SIG-M5 (cell line): Measurements from ENCODE around the gene WDFY1.
A peak's percentile ranks its signal among the peaks of the same experiment; 100 is the strongest.

Experiments
- DNase-seq: peaks from one replicate; lab custom pipeline; 2025; lab: John Stamatoyannopoulos, UW

Gene WDFY1

GRCh38 chr2:223944703-223945531 lies at the start of gene WDFY1:
TSS of gene WDFY1 (minus strand) at chr2:223945335. CDS start at chr2:223945284, 51 bp downstream.
- DNase-seq = peak; percentile 27

GRCh38 chr2:223994562-223995162 lies 49.5 kb upstream of the WDFY1 start:
- no peak for DNase-seq

GRCh38 chr2:223993634-223994232 lies 48.6 kb upstream of the WDFY1 start:
- DNase-seq = no peak

GRCh38 chr2:223991611-223992010 lies 46.5 kb upstream of the WDFY1 start:
- DNase-seq = no peak

GRCh38 chr2:223989856-223990232 lies 44.7 kb upstream of the WDFY1 start:
- no peak for DNase-seq

- DNase-seq = no peak
Observed at GRCh38 chr2:223989206-223989855, 44.2 kb upstream of the WDFY1 start.

- no peak for DNase-seq
Observed at GRCh38 chr2:223981241-223981640, 36.1 kb upstream of the WDFY1 start.

- DNase-seq = no peak
Observed at GRCh38 chr2:223980803-223981202, 35.7 kb upstream of the WDFY1 start.

GRCh38 chr2:223980397-223980735 lies 35.2 kb upstream of the WDFY1 start:
- no peak for DNase-seq

- DNase-seq = no peak
Observed at GRCh38 chr2:223979730-223980396, 34.7 kb upstream of the WDFY1 start.

GRCh38 chr2:223978451-223978850 lies 33.3 kb upstream of the WDFY1 start:
- no peak for DNase-seq

- no peak for DNase-seq
Observed at GRCh38 chr2:223976635-223977226, 31.6 kb upstream of the WDFY1 start.

- DNase-seq = no peak
Observed at GRCh38 chr2:223973606-223974005, 28.5 kb upstream of the WDFY1 start.

- no peak for DNase-seq
Observed at GRCh38 chr2:223972656-223973102, 27.5 kb upstream of the WDFY1 start.

- DNase-seq = no peak
Observed at GRCh38 chr2:223971731-223972130, 26.6 kb upstream of the WDFY1 start.

GRCh38 chr2:223970343-223971128 lies 25.4 kb upstream of the WDFY1 start:
- DNase-seq = peak; percentile 41

GRCh38 chr2:223969856-223970255 lies 24.7 kb upstream of the WDFY1 start:
- DNase-seq = no peak

GRCh38 chr2:223969315-223969714 lies 24.2 kb upstream of the WDFY1 start:
- no peak for DNase-seq

GRCh38 chr2:223967981-223968380 lies 22.8 kb upstream of the WDFY1 start:
- no peak for DNase-seq

GRCh38 chr2:223959688-223960087 lies 14.6 kb upstream of the WDFY1 start:
- no peak for DNase-seq
